HepG2 (cell line): ENCODE data around the gene MNT. TPM values are rescaled to one million over a fixed set of nuclear protein-coding genes. Genes with fewer than 3 reads are reported as not detected.

Experiments used
- CCDC6 ChIP-seq: sonication (generic); formaldehyde crosslinking; IDR thresholded peaks from 2 replicates; pipeline ENCODE4 v1.8.1; 2022; ENCODE audit warnings: mild to moderate bottlenecking, missing genetic modification reagents, moderate library complexity
- FOXM1 ChIP-seq: sonication (generic); formaldehyde crosslinking; IDR thresholded peaks from 2 replicates; pipeline ENCODE4 v1.5.0; 2020; ENCODE audit warnings: missing genetic modification reagents
- FOXO1 ChIP-seq: sonication (generic); formaldehyde crosslinking; IDR thresholded peaks from 2 replicates; pipeline ENCODE4 v1.4.0; 2020; ENCODE audit warnings: missing genetic modification reagents
- HDAC6 ChIP-seq: fragments of 200-600 bp; sonication (generic); IDR thresholded peaks from 2 replicates; pipeline ENCODE4 v1.7.0; 2017; ENCODE audit warnings: mild to moderate bottlenecking, antibody characterized with exemption, low read length, low read depth
- HNF4G ChIP-seq, 2 experiments: sonication (generic) in 1 of 2; formaldehyde crosslinking in 1 of 2; IDR thresholded peaks; 2 replicates each; pipeline versions ENCODE4 v1.4.0 to v1.6.1; 2011 to 2020; ENCODE audit warnings: borderline replicate concordance in 2 of 2, low read depth in 2 of 2, mild to moderate bottlenecking in 2 of 2, low read length in 1 of 2, missing genetic modification reagents in 1 of 2, moderate library complexity in 1 of 2
- ISL2 ChIP-seq: sonication (generic); formaldehyde crosslinking; IDR thresholded peaks from 2 replicates; pipeline ENCODE4 v1.5.0; 2020; ENCODE audit warnings: missing genetic modification reagents
- KLF15 ChIP-seq: sonication (generic); formaldehyde crosslinking; IDR thresholded peaks from 2 replicates; pipeline ENCODE4 v1.8.1; 2023; ENCODE audit warnings: borderline replicate concordance, mild to moderate bottlenecking, inconsistent platforms, missing genetic modification reagents, mixed read lengths
- MEIS1 ChIP-seq: sonication (generic); formaldehyde crosslinking; IDR thresholded peaks from 2 replicates; pipeline ENCODE4 v1.9.0; 2021; ENCODE audit warnings: mild to moderate bottlenecking, missing genetic modification reagents, moderate library complexity, borderline replicate concordance
- PITX1 ChIP-seq: sonication (generic); formaldehyde crosslinking; IDR thresholded peaks from 2 replicates; pipeline ENCODE4 v1.5.1; 2020; ENCODE audit warnings: mild to moderate bottlenecking, missing genetic modification reagents
- POGZ ChIP-seq: sonication (generic); formaldehyde crosslinking; IDR thresholded peaks from 2 replicates; pipeline ENCODE4 v1.4.0; 2020; ENCODE audit warnings: mild to moderate bottlenecking, missing genetic modification reagents
- PRMT3 ChIP-seq: sonication (generic); formaldehyde crosslinking; IDR thresholded peaks from 2 replicates; pipeline ENCODE4 v1.8.1; 2022; ENCODE audit warnings: low read depth, mild to moderate bottlenecking, moderate library complexity, missing genetic modification reagents, borderline replicate concordance
- RELA ChIP-seq: sonication (generic); formaldehyde crosslinking; IDR thresholded peaks from 2 replicates; pipeline ENCODE4 v1.4.0; 2020; ENCODE audit warnings: missing genetic modification reagents
- SIN3B ChIP-seq: fragments of 150-350 bp; IDR thresholded peaks from 2 replicates; pipeline ENCODE4 v1.6.1; 2014; ENCODE audit warnings: low read length
- SMAD3 ChIP-seq: sonication (generic); formaldehyde crosslinking; IDR thresholded peaks from 2 replicates; pipeline ENCODE4 v1.4.0; 2020; ENCODE audit warnings: missing genetic modification reagents
- U2AF2 ChIP-seq: fragments of 200-400 bp; formaldehyde crosslinking; IDR thresholded peaks from 2 replicates; pipeline ENCODE4 v1.6.1; 2017; ENCODE audit warnings: low read depth, mild to moderate bottlenecking, low read length
- YY1 ChIP-seq: IDR thresholded peaks from 2 replicates; pipeline ENCODE4 v1.6.1; 2011; ENCODE audit warnings: low read length, low read depth, moderate library complexity, mild to moderate bottlenecking; ENCODE audit not compliant: insufficient read depth, insufficient replicate concordance
- ZFP36L1 ChIP-seq: sonication (generic); formaldehyde crosslinking; IDR thresholded peaks from 2 replicates; pipeline ENCODE4 v1.8.0; 2022; ENCODE audit warnings: mild to moderate bottlenecking, missing genetic modification reagents, moderate library complexity
- ZNF703 ChIP-seq: sonication (generic); formaldehyde crosslinking; IDR thresholded peaks from 2 replicates; pipeline ENCODE4 v1.5.1; 2020; ENCODE audit warnings: missing genetic modification reagents, mild to moderate bottlenecking, moderate library complexity, borderline replicate concordance
- ZNF891 ChIP-seq: sonication (generic); formaldehyde crosslinking; IDR thresholded peaks from 2 replicates; pipeline ENCODE4 v1.5.0; 2020; ENCODE audit warnings: mild to moderate bottlenecking, missing genetic modification reagents
- ZSCAN21 ChIP-seq: sonication (generic); formaldehyde crosslinking; IDR thresholded peaks from 2 replicates; pipeline ENCODE4 v1.8.0; 2022; ENCODE audit warnings: mild to moderate bottlenecking, missing genetic modification reagents, moderate library complexity, borderline replicate concordance
- polyA plus RNA-seq, 8 experiments: library from polyadenylated mRNA; depleted of rRNA in 3 of 8; stranded (reverse) in 7 of 8; unstranded in 1 of 8; fragments of >200 nt; fragmentation: Illumina TruSeq in 4 of 8; extraction: Trizol in 4 of 8; gene quantifications; 2 replicates each; pipeline versions ENCODE4 v1.2.1 to v1.2.3, GENCODE V29; 2011 to 2016; ENCODE audit warnings: low read depth in 4 of 8, missing spikeins in 1 of 8, mixed read lengths in 1 of 8; ENCODE audit not compliant: insufficient read depth in 1 of 8
- total RNA-seq, 5 experiments: library from RNA; depleted of rRNA; stranded (reverse); fragments of >200 nt; fragmentation: Illumina TruSeq; extraction: Trizol; gene quantifications; 2 replicates each; pipeline ENCODE4 v1.2.3, GENCODE V29; 2016; ENCODE audit warnings: low read depth in 1 of 5
- TF ChIP-seq, protein P1 (sequence below): sonication (generic); formaldehyde crosslinking; IDR thresholded peaks from 2 replicates; pipeline ENCODE4 v1.4.0; 2020; ENCODE audit warnings: missing genetic modification reagents
- TF ChIP-seq, protein P2 (sequence below): sonication (generic); formaldehyde crosslinking; IDR thresholded peaks from 2 replicates; pipeline ENCODE4 v1.8.1; 2023; ENCODE audit warnings: mild to moderate bottlenecking, missing genetic modification reagents
- TF ChIP-seq, protein P3 (sequence below): sonication (generic); formaldehyde crosslinking; IDR thresholded peaks from 2 replicates; pipeline ENCODE4 v1.5.0; 2020; ENCODE audit warnings: missing genetic modification reagents, mild to moderate bottlenecking, borderline replicate concordance
- TF ChIP-seq, protein P4 (sequence below): sonication (generic); formaldehyde crosslinking; IDR thresholded peaks from 2 replicates; pipeline ENCODE4 v1.4.0; 2020; ENCODE audit warnings: mild to moderate bottlenecking, low read depth, missing genetic modification reagents
- TF ChIP-seq, protein P5 (sequence below): IDR thresholded peaks from 2 replicates; pipeline ENCODE4 v1.6.1; 2016; ENCODE audit warnings: low read depth, control low read depth

Gene MNT
- total and polyA plus RNA-seq, 2 of the 13 experiments (the other 11 are each of a cell fraction or from before 2014, with no cell fraction given): 2.1 to 3.5 TPM

- TF ChIP-seq MEIS1 (CRISPR knock-in tag): no peak
- TF ChIP-seq HDAC6: no peak
- no peak for TF ChIP-seq U2AF2
- TF ChIP-seq FOXM1 (CRISPR knock-in tag): no peak
- no peak for TF ChIP-seq POGZ
- TF ChIP-seq YY1: peak; percentile 94
- TF ChIP-seq, protein P1, sequence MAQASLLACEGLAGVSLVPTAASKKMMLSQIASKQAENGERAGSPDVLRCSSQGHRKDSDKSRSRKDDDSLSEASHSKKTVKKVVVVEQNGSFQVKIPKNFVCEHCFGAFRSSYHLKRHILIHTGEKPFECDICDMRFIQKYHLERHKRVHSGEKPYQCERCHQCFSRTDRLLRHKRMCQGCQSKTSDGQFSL (CRISPR knock-in tag): no peak
- TF ChIP-seq KLF15 (CRISPR knock-in tag): no peak
- TF ChIP-seq ZSCAN21 (CRISPR knock-in tag): no peak
- TF ChIP-seq, protein P2, sequence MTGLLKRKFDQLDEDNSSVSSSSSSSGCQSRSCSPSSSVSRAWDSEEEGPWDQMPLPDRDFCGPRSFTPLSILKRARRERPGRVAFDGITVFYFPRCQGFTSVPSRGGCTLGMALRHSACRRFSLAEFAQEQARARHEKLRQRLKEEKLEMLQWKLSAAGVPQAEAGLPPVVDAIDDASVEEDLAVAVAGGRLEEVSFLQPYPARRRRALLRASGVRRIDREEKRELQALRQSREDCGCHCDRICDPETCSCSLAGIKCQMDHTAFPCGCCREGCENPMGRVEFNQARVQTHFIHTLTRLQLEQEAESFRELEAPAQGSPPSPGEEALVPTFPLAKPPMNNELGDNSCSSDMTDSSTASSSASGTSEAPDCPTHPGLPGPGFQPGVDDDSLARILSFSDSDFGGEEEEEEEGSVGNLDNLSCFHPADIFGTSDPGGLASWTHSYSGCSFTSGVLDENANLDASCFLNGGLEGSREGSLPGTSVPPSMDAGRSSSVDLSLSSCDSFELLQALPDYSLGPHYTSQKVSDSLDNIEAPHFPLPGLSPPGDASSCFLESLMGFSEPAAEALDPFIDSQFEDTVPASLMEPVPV: no peak
- TF ChIP-seq PRMT3 (CRISPR knock-in tag): no peak
- no peak for TF ChIP-seq RELA (CRISPR knock-in tag)
- no peak for TF ChIP-seq SMAD3 (CRISPR knock-in tag)
- TF ChIP-seq, protein P3, sequence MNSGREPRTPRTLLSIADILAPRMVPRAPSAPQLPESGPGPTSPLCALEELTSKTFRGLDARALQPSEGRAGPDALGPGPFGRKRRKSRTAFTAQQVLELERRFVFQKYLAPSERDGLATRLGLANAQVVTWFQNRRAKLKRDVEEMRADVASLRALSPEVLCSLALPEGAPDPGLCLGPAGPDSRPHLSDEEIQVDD (CRISPR knock-in tag): no peak
- TF ChIP-seq ZFP36L1 (CRISPR knock-in tag): no peak
- peak; percentile 23; the same call in 1 of the 2 replicates for TF ChIP-seq CCDC6 (CRISPR knock-in tag)
- no peak; the same call in 1 of the 2 replicates for TF ChIP-seq PITX1 (CRISPR knock-in tag)
- peak; percentile 57; the same call in 1 of the 2 replicates for TF ChIP-seq HNF4G (IDR thresholded peaks at IDR 0.05; ENCODE audit: borderline replicate concordance, low read depth, low read length)
- TF ChIP-seq HNF4G (CRISPR knock-in tag; IDR thresholded peaks at IDR 0.05; ENCODE audit: borderline replicate concordance, low read depth): no peak
- TF ChIP-seq, protein P4, sequence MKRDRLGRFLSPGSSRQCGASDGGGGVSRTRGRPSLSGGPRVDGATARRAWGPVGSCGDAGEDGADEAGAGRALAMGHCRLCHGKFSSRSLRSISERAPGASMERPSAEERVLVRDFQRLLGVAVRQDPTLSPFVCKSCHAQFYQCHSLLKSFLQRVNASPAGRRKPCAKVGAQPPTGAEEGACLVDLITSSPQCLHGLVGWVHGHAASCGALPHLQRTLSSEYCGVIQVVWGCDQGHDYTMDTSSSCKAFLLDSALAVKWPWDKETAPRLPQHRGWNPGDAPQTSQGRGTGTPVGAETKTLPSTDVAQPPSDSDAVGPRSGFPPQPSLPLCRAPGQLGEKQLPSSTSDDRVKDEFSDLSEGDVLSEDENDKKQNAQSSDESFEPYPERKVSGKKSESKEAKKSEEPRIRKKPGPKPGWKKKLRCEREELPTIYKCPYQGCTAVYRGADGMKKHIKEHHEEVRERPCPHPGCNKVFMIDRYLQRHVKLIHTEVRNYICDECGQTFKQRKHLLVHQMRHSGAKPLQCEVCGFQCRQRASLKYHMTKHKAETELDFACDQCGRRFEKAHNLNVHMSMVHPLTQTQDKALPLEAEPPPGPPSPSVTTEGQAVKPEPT: no peak
- no peak for TF ChIP-seq ZNF703 (CRISPR knock-in tag)
- TF ChIP-seq, protein P5, sequence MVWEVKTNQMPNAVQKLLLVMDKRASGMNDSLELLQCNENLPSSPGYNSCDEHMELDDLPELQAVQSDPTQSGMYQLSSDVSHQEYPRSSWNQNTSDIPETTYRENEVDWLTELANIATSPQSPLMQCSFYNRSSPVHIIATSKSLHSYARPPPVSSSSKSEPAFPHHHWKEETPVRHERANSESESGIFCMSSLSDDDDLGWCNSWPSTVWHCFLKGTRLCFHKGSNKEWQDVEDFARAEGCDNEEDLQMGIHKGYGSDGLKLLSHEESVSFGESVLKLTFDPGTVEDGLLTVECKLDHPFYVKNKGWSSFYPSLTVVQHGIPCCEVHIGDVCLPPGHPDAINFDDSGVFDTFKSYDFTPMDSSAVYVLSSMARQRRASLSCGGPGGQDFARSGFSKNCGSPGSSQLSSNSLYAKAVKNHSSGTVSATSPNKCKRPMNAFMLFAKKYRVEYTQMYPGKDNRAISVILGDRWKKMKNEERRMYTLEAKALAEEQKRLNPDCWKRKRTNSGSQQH: no peak; the same call in 1 of the 2 replicates
- no peak for TF ChIP-seq ISL2 (CRISPR knock-in tag)
- TF ChIP-seq FOXO1: 0 out of 2 replicates have a peak, but pooled peaks have one; percentile 27
- TF ChIP-seq SIN3B: no peak
- no peak for TF ChIP-seq ZNF891 (CRISPR knock-in tag)
These were observed at the start of gene MNT (continued) for GRCh38 chr17:2400877-2401425.
